Calu3 (cell line): Measurements from ENCODE around the gene SPTB. TPM values are rescaled to one million over a fixed set of nuclear protein-coding genes. Genes with fewer than 3 reads are reported as not detected.

Source experiments
- BruUV-seq: library from RNA; stranded (reverse); fragments of 400-500 nt; replicated peaks from 2 replicates; lab custom pipeline; 2021; lab: Mats Ljungman, UMichigan
- CTCF ChIA-PET: fragments of 300-600 bp; sonication (Branson Sonifier 250); formaldehyde crosslinking; loops from one replicate; lab custom pipeline; 2022; ENCODE audit warnings: antibody characterized with exemption; lab: Charles Lee
- DNase-seq: peaks from one replicate; pipeline ENCODE4 v3.0.0; 2022
- H3K27ac Mint-ChIP-seq: one replicate; pipeline ENCODE4 v1.8.0; 2022; ENCODE audit warnings: mixed read lengths; ENCODE audit not compliant: unreplicated experiment
- H3K27me3 Mint-ChIP-seq: one replicate; pipeline ENCODE4 v1.8.0; 2022; ENCODE audit warnings: mixed read lengths; ENCODE audit not compliant: unreplicated experiment
- H3K36me3 Mint-ChIP-seq: one replicate; pipeline ENCODE4 v1.8.0; 2022; ENCODE audit warnings: mild to moderate bottlenecking, moderate library complexity, mixed read lengths; ENCODE audit not compliant: insufficient read depth, unreplicated experiment
- H3K4me1 Mint-ChIP-seq: one replicate; pipeline ENCODE4 v1.8.0; 2022; ENCODE audit warnings: mild to moderate bottlenecking, low read depth, mixed read lengths; ENCODE audit not compliant: unreplicated experiment
- H3K4me3 Mint-ChIP-seq: one replicate; pipeline ENCODE4 v1.8.0; 2022; ENCODE audit warnings: mild to moderate bottlenecking, low read depth, moderate library complexity, mixed read lengths; ENCODE audit not compliant: unreplicated experiment
- H3K9me3 Mint-ChIP-seq: one replicate; pipeline ENCODE4 v1.8.0; 2022; ENCODE audit warnings: low read depth, mixed read lengths; ENCODE audit not compliant: unreplicated experiment
- intact Hi-C: fragments of 100-400 bp; cut with micrococcal nuclease; formaldehyde crosslinking; loops from one replicate; pipeline ENCODE4 v1.10.0; 2022; ENCODE audit not compliant: unreplicated experiment
- total RNA-seq: library from RNA; stranded (reverse); gene quantifications from 2 replicates; pipeline ENCODE4 v1.2.3, GENCODE V29; 2022
- TF ChIP-seq, protein P1 (sequence below): fragments of 200-600 bp; IDR thresholded peaks from one replicate; pipeline ENCODE4 v1.8.0; 2022; ENCODE audit warnings: antibody characterized with exemption; ENCODE audit not compliant: unreplicated experiment

Gene SPTB
- total RNA-seq, 1 experiment from 2014 or later = not detected

DNA sequence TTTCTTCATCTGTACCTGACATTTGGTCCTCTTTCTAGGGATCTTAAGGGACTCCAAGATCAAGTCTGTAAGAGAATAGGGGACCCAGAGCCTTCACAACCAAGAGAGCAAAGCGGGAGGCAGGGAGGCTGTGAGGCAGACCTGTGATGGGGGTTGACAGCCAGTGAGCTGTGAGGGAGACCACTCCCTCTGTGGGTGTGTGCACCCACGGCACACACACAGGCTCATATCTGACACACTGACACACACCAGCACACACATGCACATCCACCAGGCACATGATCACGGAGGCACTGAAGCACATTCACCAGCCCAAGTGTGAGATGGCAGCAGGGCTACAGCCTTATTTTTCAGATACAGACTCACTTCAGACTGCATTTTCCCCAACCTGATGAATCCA, 55.2 kb downstream of the SPTB start:
- H3K27ac Mint-ChIP-seq = no peak overlapping the region
- peaks cover 8% of the 10 kb centered on the region for H3K4me1 Mint-ChIP-seq
- intact Hi-C loops = loop anchor here (5.0 kb wide), 1 partner anchor 158 kb away; no protein-coding TSS in a partner anchor
- TF ChIP-seq, protein P1, sequence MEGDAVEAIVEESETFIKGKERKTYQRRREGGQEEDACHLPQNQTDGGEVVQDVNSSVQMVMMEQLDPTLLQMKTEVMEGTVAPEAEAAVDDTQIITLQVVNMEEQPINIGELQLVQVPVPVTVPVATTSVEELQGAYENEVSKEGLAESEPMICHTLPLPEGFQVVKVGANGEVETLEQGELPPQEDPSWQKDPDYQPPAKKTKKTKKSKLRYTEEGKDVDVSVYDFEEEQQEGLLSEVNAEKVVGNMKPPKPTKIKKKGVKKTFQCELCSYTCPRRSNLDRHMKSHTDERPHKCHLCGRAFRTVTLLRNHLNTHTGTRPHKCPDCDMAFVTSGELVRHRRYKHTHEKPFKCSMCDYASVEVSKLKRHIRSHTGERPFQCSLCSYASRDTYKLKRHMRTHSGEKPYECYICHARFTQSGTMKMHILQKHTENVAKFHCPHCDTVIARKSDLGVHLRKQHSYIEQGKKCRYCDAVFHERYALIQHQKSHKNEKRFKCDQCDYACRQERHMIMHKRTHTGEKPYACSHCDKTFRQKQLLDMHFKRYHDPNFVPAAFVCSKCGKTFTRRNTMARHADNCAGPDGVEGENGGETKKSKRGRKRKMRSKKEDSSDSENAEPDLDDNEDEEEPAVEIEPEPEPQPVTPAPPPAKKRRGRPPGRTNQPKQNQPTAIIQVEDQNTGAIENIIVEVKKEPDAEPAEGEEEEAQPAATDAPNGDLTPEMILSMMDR = no peak
- H3K4me3 Mint-ChIP-seq = no peak overlapping the region
- H3K36me3 Mint-ChIP-seq = peaks cover 5% of the 10 kb centered on the region
- DNase-seq = no peak
- no TSS peak for BruUV-seq
- H3K27me3 Mint-ChIP-seq = peaks cover 82% of the 10 kb centered on the region
- CTCF ChIA-PET = interaction anchor here (2.0 to 2.6 kb wide), 3 partner anchors 67 to 195 kb away, joined by 8 to 53 read pairs (median 12); no protein-coding TSS in a partner anchor
- H3K9me3 Mint-ChIP-seq = no peaks in the 10 kb centered on the region

DNA sequence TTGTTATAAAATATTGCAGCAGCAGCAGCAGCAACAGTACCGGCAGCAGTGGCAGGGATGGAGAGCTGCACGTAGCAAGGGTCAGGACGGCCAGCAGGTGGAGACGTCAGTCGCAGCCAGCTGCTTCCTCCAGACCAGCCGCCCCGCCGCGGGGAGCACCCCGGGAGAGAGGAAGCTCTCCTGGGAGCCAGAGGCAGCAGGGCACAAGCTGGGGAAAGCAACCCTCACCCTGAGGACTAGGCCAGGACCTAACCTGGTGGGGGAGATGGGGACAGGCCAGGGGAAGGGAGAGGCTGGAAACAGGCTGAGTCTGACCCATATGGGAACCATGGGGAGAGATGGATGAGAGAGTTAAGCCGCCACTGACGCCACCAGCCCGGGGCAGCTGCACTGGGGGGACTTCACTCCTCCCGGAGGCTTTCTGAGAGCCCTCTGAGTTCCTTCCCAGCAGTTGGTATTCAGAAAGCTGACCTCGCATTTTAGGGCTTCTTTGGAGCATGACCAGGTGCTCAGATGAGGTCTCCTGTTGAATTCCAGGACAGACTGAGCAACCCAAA, 56.3 kb downstream of the SPTB start:
- H3K4me1 Mint-ChIP-seq = peaks cover 8% of the 10 kb centered on the region
- peak; percentile 86 for DNase-seq
- BruUV-seq = no TSS peak
- peaks cover 5% of the 10 kb centered on the region for H3K36me3 Mint-ChIP-seq
- H3K9me3 Mint-ChIP-seq = no peaks in the 10 kb centered on the region
- H3K27ac Mint-ChIP-seq = no peak overlapping the region
- intact Hi-C loops = loop anchor here (2.0 to 5.0 kb wide), 2 partner anchors 67 to 159 kb away; no protein-coding TSS in a partner anchor
- CTCF ChIA-PET = interaction anchor here (0.7 to 2.6 kb wide), 14 partner anchors 11 to 283 kb away, joined by 3 to 53 read pairs (median 4); partner anchors contain the start of genes GPX2, HSPA2 and SPTB
- TF ChIP-seq, protein P1 = peak; percentile 76
- H3K4me3 Mint-ChIP-seq = peak overlapping the region; percentile 36
- peaks cover 92% of the 10 kb centered on the region for H3K27me3 Mint-ChIP-seq

GRCh38 chr14:64821651-64822050, 58.1 kb downstream of the SPTB start:
- peaks cover 8% of the 10 kb centered on the region for H3K4me1 Mint-ChIP-seq

GRCh38 chr14:64818151-64818550, 61.6 kb downstream of the SPTB start:
- TF ChIP-seq, protein P1 = no peak
- Mint-ChIP-seq H3K27me3 (peaks cover 78% of the 10 kb centered on the region), H3K36me3 (peaks cover under 1% of the 10 kb centered on the region), H3K9me3 (no peaks in the 10 kb centered on the region), H3K4me1 (peaks cover 2% of the 10 kb centered on the region), H3K27ac (no peak overlapping the region), H3K4me3 (no peak overlapping the region)
- no peak for DNase-seq
- intact Hi-C loops = no loop called here
- CTCF ChIA-PET = no interaction called here
- no TSS peak for BruUV-seq

More at GRCh38 chr14:64821651-64822050, 58.1 kb downstream of the SPTB start:
- TF ChIP-seq, protein P1 = no peak
- Mint-ChIP-seq H3K4me3 (no peak overlapping the region), H3K27ac (no peak overlapping the region), H3K9me3 (no peaks in the 10 kb centered on the region), H3K36me3 (peaks cover 5% of the 10 kb centered on the region), H3K27me3 (peaks cover 88% of the 10 kb centered on the region)
- CTCF ChIA-PET = no interaction called here
- DNase-seq = no peak
- intact Hi-C loops = loop anchor here (2.0 to 5.0 kb wide), 2 partner anchors 69 to 161 kb away; no protein-coding TSS in a partner anchor
- no TSS peak for BruUV-seq
